HG03095 (cell line): ENCODE results near the gene SCNN1A.

ENCODE experiments used
- ATAC-seq: cut with Tn5 transposase; IDR thresholded peaks from one replicate; pipeline ENCODE4 v1.9.1; 2021; ENCODE audit warnings: moderate library complexity; ENCODE audit not compliant: unreplicated experiment

Gene SCNN1A

DNA sequence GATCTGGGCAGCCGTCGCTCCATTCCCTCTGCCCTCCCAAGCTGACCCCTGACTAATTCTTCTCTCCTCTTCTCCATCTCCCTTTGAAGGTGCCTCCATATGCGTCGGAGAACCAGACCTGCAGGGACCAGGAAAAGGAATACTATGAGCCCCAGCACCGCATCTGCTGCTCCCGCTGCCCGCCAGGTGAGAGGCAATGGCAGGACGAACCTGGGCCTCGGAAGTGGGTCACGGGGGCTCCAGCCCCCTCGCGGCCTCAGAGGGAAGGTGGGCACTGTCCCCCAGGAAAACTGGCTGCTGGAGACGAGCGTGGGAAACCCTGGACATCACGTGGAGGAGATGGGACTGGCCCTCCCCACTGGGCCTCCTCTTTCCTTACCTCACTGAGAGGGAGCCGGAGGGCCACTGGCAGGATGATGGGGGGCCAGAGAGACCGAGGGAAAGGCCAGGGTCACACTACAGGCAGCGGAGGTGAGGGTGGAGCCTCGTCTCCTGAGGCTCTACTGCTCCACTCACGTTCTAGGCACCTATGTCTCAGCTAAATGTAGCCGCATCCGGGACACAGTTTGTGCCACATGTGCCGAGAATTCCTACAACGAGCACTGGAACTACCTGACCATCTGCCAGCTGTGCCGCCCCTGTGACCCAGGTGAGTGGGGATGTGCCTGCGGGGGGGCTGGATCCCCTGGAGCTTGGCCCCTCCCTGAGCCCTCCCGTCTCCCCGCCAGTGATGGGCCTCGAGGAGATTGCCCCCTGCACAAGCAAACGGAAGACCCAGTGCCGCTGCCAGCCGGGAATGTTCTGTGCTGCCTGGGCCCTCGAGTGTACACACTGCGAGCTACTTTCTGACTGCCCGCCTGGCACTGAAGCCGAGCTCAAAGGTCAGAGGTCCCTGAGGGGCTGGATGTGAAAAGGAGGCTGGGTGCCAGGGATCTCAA lies 9.4 kb upstream of the SCNN1A start:
- no peak for ATAC-seq

DNA sequence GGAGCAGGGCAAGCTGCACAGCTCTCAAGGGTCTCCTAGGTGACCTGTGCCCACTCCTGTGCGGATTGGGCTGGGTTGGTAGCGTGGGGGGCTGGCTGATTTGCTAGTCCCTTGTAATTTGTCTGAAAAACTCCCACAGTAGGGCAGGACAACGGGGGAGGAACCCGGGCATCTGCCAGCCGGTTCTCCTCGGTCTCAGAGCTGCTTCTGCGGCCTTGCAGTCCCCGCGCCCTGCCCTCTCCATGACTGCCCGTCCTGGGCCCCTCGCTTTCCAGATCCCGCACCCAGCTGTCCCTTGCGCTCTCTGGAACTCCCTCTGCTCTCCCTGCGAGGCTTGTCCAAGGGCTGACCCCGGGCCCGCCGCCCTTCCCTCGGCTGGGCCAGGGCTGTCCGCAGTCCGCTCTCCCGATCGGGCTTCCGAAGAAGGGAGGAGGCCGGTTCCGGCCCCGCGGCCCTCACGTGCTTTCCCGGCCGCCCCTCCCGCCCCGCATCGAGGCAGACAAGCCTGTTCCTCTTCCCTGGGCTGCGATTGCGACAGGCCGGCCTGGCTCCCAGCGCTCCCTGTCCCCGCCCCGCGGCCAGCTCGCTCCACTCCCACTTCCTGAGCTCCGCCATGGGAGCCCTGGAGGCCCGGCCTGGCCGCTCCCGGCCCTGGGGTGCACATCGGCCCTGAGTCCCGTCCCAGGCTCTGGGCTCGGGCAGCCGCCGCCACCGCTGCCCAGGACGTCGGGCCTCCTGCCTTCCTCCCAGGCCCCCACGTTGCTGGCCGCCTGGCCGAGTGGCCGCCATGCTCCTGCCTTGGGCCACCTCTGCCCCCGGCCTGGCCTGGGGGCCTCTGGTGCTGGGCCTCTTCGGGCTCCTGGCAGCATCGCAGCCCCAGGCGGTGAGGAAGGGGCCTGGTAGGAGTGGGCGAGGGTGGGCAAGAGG lies 8.5 kb upstream of the SCNN1A start, which contains the start of gene LTBR:
Gene LTBR, plus strand, starts transcription at position 591 of the 927 bp plus-strand sequence. Its CDS starts 197 bp downstream, at position 788.
- ATAC-seq = no peak

DNA sequence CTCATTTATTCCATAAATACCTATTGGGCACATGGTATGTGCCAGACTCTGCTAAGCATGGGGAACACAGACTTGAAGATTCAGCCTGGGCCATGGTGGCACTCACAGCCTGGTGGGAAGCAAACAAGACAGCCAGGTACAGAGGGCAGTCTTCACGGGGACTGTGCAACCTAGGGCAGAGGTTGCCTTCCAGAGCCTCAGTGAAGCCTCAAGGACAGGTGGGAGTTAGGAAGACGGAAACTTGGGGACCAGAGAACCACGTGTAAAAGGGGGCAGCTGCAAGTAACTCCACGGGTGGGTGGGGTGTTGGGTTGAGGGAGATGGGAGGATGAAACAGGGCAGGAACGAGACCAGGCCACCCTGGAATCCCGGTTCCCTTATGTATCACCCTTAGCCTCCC lies 7.6 kb upstream of the SCNN1A start:
- ATAC-seq = no peak

DNA sequence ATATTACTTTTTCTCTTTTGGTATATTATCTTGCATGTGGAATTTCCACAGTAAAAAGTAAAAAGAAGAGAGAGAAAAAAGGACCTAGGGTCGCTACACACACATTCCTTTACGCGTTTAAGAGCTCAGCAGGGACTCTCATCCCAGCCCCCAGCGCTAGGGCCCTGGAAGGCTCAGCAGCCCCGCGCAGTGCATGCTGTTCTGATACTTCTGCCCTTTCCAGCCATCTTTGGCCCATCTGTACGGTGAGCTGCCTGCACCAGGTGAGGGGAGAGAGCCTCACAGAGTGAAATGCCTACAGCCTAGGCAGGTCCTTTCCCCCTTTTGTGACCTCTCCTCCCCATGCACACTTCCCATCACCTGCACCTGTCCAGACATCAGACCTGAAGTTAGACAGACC lies 7.0 kb upstream of the SCNN1A start:
- ATAC-seq = no peak

DNA sequence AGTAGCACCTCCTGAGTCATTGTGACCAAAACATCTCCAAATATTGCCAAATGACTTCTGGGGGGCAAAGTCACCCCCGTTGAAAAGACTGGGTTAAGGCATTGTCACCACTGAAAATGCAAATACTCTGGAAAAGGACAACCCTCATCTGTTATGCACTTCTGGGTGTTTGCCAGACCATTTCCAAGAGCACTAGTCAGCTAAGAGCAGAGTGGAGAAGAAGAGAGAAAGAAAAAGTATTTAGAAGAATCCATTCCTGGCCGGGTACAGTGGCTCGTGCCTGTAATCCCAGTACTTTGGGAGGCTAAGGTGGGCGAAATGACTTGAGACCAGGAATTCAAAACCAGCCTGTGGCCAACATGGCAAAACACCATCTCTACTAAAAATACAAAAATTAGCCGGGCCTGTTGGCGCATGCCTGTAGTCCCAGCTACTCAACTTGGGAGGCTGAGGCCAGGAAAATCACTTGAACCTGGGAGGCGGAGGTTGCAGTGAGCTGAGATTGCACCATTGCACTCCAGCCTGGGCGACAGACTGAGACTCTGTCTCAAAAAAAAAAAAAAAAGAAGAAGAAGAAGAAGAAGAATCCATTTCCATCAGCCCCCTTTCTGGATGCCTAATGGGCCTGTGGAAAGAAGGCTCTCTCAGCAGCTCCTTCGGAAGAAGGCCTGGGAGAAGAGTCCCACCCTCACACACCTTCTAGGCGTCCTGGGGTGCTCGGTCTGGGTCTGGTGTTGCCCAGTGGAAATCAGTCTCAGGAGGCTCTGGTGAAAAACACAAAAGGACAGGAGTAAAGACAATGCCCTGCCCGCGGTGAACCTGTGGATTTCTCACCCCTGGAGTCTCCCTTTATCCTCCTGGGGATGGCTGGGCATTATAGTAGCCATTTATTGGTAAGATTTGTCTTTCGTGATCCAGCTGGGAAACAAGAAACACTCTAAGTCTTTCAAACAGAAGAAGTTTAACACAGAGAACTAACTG lies 5.1 kb upstream of the SCNN1A start:
- ATAC-seq = no peak

DNA sequence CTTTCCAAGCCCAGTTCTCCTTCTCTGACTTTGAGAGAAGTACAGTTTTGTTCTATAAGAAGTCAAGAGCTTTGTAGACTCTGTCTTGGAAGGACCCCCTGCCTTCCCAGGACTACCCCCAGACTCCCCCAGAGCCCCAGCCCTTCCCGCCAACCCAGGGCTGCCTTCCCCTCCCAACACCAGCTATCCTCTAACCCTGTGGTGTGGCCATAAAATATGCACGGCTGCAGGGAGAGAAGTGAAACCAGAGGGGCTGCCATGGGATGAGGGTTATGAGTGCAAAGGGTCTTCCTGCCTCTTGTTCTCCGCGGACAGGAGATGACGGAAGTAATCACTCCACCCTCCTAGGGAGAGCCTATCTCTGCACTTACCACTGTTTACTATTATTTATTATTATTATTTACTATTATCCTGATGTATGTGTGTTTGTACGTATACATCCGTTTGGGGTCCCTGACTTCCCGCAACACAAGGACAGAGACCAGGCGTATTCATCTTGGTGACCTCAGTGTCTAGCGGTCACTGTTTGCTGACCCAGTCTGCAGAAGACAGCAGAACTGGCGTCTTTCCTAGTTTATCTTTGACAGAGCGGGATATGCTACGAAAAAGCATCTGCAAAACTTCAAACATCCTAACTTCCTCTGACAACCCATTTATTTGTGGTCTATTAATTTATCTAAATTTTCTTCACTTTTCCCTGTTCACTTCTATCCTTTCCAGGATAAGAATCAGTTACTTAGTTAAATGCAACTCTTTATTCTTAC lies 3.5 kb upstream of the SCNN1A start:
- ATAC-seq = no peak

DNA sequence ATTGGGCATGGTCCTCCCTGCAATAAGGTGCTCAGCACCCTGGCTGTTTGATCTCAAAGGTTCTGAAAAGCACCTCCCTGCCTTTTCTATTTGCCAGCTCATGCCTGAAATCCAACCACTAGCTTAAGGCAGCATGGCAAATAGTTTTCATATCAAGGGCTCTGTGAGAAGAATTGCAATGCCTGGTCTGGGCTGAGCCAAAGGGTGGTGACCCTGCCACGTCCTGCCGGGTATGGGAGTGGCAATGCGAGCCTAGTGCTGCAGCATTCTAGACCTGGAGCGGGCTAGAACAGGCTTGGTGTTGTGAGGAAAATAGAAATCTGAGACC lies 2.3 kb upstream of the SCNN1A start:
- ATAC-seq = no peak

DNA sequence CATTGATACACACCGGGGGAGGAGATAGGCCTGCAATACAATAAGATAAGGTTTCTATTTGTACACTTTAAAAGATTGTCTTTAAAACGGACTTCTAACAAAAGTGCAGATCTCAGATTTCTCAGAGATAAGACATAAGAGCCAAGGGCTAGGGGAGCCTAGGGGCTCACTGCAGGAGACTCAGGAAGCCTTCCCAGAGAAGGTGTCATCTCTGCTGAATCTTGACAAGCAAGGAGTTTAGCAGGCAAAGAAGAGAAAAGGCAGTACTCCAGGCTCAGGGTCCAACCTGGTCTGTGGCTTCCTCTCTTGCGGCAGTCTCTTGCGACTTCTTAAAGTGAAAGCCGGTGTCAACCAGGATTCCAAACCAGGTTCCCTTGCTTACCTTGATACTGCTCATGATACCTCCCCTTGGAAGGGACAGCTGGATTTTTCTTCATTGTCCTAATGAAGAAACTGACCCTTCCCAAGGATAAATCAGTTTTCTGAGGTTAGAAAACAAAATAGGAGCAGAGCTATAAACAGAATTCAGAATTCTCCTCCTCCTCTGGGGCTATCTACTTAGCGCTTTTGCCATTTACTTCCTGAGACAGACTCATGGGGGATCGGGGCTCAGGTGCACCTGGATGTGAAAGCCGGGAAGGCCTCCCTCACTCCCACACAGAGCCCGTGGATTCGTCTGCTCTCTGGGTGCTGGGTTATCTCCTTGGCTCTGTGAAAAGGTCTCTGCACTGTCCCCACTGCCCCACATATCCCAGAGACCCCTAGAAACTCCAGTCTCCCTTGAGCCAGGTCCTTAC lies 1.7 kb upstream of the SCNN1A start:
- ATAC-seq = no peak

DNA sequence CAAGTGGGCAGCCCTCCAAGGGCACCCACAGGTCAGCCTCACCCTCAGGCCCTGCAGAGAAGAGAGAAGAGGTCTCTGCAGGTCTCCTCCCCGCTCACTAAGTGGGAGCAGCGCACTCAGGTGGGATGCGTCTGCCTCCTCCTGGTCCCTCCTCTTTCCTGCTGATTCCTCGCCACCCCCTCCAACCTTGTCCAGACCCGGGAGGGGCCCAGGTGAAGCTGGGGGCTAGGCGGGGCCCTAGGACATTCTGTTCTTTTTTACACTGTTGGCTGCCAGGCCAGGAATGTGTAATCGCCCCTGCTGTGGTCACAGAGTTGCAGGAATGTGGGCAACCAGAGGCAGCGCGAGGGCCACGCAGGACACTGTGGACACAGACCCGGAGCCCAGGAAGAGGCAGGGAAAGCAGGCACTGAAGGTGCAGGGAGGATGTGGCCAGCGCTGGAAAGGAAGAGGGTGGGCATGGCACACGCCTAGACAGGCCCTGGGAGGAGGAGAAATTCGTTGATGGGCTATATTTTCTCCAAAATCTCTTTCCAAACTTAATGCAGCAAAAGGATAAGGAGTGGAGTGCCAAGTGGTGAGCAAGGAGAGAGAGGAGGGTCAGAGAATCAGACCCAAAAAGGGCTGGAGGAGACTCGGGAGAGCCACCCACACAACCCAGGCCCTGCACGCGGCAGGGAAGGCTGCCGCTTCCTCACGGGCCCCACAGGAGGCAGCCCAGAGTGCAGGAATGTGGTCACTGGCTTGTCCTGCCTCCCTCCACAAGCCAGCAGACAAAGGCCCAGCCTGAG lies 911 bp upstream of the SCNN1A start:
- no peak for ATAC-seq

DNA sequence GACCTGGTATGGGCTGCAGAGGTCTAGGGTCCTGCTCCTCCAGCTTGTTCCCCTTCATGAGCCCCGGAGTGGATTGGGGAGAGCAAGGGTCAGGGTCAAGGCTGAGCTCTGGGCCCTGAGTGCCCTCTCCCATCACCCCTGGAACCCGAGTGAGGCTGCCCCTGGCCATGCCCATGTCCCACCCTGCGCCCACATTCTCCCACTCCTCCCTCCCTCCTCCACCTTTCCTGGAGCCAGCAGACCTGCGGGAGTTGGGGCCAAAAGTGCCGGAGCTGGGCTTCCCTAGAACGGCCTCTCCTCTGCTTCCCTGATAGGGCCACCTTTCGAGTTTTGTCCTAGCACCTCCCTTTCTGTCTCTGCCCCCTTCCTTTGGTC lies 590 bp downstream of the SCNN1A start:
- ATAC-seq = no peak

DNA sequence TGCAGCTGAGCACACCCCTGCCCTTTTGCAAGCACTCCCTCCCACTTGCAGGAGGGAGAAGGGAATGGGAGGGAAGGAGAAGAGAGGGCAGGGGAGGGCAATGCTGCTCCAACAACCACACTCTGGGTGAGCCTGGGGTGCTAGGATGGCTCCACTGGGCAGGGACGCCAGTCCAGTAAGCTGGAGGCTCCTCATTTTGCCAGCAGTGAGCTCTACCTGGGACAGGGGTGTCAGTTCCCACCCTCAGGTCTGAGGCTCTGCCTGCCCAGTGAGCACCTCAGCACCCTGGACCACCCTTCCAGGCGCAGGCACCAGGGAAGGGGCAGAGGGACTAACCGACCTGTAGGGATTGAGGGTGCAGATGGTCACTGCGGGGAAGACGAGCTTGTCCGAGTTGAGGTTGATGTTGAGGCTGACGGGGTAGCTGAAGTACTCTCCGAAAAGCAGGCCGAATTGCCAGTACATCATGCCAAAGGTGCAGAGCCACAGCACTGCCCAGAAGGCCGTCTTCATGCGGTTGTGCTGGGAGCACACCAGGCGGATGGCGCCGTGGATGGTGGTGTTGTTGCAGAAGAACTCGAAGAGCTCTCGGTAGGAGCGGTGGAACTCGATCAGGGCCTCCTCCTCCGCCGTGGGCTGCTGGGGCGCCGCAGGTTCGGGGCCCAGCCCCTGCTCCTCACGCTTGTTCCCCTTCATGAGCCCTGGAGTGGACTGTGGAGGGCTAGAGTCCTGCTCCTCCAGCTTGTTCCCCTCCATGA lies 1.2 kb downstream of the SCNN1A start:
- ATAC-seq = no peak

DNA sequence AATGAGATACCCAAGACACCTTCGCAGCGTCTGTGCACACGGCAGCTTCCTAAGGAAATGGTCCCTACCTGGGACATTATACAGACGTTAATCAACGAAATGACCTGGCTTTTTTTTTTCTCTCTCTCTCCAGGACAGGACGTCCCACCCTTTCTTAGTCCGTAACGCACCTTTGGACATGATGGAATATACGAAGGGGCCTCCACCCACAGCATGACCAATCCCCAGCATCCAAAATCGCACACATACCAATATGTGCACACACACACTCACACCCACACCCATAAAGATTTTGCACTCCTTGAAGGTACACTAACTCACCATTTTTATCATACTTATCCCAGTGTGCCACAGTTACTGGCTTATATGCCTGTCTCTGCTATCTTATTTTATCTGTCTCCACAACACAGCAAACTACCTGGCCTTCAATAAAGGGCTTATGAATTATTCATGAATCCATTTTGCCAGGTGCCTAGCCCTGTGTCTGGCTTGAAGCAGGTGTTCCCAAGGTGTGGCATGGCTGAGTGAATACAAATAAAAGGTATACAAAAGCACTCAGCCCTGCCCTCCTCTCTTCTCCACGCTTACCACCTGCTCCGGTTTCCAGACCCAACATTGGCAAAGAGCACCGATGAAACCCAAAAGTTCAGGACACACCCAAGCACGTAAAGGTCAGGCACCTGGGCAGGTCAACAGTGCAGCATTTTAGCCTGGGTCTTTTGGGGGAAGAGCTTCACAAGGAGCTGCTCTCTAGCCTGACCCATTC lies 2.2 kb downstream of the SCNN1A start:
- ATAC-seq = no peak

DNA sequence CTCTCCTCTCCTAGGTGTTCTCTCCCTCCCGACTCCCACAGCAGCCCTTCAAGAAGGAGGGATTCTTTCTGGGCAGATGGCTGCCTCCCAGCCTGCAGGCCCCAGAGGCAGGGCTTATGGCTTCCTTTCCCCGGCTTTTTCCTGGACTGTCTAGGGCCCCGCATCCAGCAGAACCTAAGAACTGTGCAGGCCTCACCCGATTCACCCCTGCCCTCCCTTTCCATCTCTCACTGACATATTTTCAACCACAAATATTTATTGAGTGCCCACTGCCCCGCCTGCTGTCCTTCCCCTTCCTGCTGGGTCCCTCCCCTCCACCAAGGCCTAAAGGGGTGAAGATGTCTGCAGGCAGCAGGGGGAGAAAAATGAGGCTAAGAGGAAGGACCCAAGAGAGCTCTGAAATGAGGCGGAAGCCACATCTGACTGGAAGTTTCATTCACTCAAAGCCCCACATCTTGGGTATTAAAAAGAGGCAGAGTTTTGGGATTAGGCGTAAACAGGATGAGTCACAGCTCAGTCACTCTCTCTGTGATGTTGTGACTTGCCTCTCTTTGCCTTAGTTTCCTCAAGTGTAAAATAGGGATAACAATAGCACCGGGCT lies 2.9 kb downstream of the SCNN1A start:
- ATAC-seq = no peak

DNA sequence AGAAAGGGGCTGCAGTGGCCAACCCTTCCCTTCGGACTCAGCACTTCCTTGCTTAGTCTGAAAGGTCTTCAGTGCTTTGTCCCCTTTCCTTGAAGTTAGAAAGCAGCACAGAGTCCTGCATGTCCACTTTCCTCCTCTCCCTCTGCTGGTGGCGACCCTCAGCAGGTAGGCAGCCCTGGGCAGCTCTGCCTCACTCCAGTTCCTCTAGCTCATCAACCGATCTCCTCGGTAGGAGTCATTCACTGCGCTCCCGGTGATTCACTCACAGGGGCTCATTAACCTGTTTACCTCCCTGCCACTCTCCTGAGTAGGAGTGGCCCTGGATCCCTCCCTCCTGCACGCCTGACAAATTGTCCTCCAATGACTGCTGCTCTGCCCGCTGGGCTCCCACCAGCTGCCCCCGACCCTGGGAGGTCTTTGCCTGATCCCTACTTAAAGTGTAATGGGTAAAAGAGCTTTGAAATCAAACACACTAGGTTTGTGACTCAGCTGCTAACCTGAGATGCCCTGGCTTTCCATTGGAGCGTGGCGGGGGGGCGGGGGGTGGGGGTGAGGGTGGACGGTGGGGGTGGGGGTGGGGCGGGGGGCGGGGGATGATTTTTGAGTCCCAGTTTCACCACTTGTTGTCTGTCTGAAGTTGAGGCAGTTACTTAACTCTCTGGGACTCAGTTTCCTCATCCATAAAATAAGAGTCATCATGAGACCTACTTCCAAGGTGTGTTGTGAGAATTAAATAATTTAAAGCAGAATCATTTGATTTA lies 4.2 kb downstream of the SCNN1A start:
- no peak for ATAC-seq

DNA sequence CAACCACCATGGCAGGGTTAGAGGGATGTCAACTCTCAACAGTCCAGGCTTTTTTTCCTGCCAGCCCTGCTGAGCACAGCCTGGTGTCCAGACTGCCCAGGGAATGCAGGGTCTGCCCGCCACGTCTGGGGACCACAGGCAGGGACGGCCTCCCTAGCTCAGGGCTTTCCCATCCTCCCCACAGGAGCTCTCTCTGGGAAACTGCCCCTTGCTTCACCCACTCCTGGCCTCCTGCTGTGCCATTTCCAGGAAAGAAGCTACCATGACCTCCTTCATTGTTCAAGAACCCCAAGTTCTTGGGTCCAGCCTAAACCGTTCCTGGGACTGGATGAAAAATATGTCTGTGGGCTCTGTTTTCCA lies 4.8 kb downstream of the SCNN1A start:
- no peak for ATAC-seq
